Activated CD8-positive, alpha-beta memory T cell treated with anti-CD3 and anti-CD28 coated beads for 48 hours (primary cell): ENCODE measurements around the gene DNAAF8.
"Not testable (repeated sequence)": the region's sequence is repeated elsewhere in the genome, so short reads cannot be mapped to it uniquely, and the experiment has no call there.

Source experiments
- DNase-seq, 3 experiments: peaks; one replicate each; pipeline ENCODE4 v3.0.0-alpha.2; 2020; ENCODE audit warnings: low read depth in 2 of 3, low spot score in 2 of 3

The DNAAF8 gene

GRCh38 chr16:4723071-4723767 lies 11.1 kb upstream of the DNAAF8 start:
- DNase-seq, result no peak

GRCh38 chr16:4724661-4725270 lies 9.6 kb upstream of the DNAAF8 start:
- DNase-seq, result no peak

GRCh38 chr16:4726616-4727015 lies 7.7 kb upstream of the DNAAF8 start:
- DNase-seq, result no peak

GRCh38 chr16:4728676-4729075 lies 5.7 kb upstream of the DNAAF8 start:
- no peak for DNase-seq

- no peak for DNase-seq
These were observed 4.5 kb upstream of the DNAAF8 start for GRCh38 chr16:4729876-4730275.

- DNase-seq, result no peak
These were observed 1.1 kb upstream of the DNAAF8 start for GRCh38 chr16:4733211-4733742.

- no peak for DNase-seq
These were observed 632 bp upstream of the DNAAF8 start for GRCh38 chr16:4733747-4734062.

- DNase-seq, result peak; percentile 79 to 89 (median 80)
These were observed 596 bp downstream of the DNAAF8 start for GRCh38 chr16:4734730-4735535.

- no peak for DNase-seq
These were observed 2.2 kb downstream of the DNAAF8 start for GRCh38 chr16:4736546-4736945.

GRCh38 chr16:4737545-4737944 lies 3.2 kb downstream of the DNAAF8 start:
- no peak for DNase-seq

GRCh38 chr16:4738370-4738769 lies 4.0 kb downstream of the DNAAF8 start:
- not testable (repeated sequence) for DNase-seq

GRCh38 chr16:4743226-4743878 lies 9.0 kb downstream of the DNAAF8 start:
- DNase-seq, result no peak

GRCh38 chr16:4744555-4745273 lies 10.4 kb downstream of the DNAAF8 start:
- DNase-seq, result no peak

GRCh38 chr16:4745274-4745569 lies 10.9 kb downstream of the DNAAF8 start:
- DNase-seq, result no peak

- DNase-seq, result no peak
These were observed 11.9 kb downstream of the DNAAF8 start for GRCh38 chr16:4746215-4746614.

GRCh38 chr16:4746991-4747574 lies 12.7 kb downstream of the DNAAF8 start:
- DNase-seq, result no peak

- DNase-seq, result no peak
These were observed 13.8 kb downstream of the DNAAF8 start for GRCh38 chr16:4747906-4748681.

GRCh38 chr16:4748682-4749411 lies 14.5 kb downstream of the DNAAF8 start:
- DNase-seq, result no peak

GRCh38 chr16:4749700-4750257 lies 15.4 kb downstream of the DNAAF8 start:
- DNase-seq, result no peak
